ENCODE data around the gene COL19A1.

GRCh38 chr6:70215460-70216108 is 349.2 kb downstream of the COL19A1 start:
- TF ChIP-seq, protein P1, sequence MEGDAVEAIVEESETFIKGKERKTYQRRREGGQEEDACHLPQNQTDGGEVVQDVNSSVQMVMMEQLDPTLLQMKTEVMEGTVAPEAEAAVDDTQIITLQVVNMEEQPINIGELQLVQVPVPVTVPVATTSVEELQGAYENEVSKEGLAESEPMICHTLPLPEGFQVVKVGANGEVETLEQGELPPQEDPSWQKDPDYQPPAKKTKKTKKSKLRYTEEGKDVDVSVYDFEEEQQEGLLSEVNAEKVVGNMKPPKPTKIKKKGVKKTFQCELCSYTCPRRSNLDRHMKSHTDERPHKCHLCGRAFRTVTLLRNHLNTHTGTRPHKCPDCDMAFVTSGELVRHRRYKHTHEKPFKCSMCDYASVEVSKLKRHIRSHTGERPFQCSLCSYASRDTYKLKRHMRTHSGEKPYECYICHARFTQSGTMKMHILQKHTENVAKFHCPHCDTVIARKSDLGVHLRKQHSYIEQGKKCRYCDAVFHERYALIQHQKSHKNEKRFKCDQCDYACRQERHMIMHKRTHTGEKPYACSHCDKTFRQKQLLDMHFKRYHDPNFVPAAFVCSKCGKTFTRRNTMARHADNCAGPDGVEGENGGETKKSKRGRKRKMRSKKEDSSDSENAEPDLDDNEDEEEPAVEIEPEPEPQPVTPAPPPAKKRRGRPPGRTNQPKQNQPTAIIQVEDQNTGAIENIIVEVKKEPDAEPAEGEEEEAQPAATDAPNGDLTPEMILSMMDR (IDR thresholded peaks at IDR 0.05), result no peak
- TF ChIP-seq POLR2AphosphoS5 (IDR thresholded peaks at IDR 0.05), result no peak

All from breast epithelium (tissue), 3 donors.